Activated T-helper 17 cell treated with anti-CD3 and anti-CD28 coated beads, Interleukin-2, amount 50 U/mL, for 72 hours (primary cell): ENCODE results near the gene SDK1. TPM values are rescaled to one million over a fixed set of nuclear protein-coding genes. Genes with fewer than 3 reads are reported as not detected.
"Not testable (repeated sequence)": the region's sequence is repeated elsewhere in the genome, so short reads cannot be mapped to it uniquely, and the experiment has no call there.

Experiments used
- ATAC-seq: fragments of 150-1000 bp; cut with Tn5 transposase; replicated peaks from 2 replicates; pipeline ENCODE4 v1.10.0; 2021; ENCODE audit warnings: mild to moderate bottlenecking, moderate library complexity
- H3K27ac Mint-ChIP-seq: one replicate; pipeline ENCODE4 v1.8.0; 2022; ENCODE audit warnings: mixed read lengths
- H3K27me3 Mint-ChIP-seq: one replicate; pipeline ENCODE4 v1.8.0; 2022; ENCODE audit warnings: mixed read lengths
- H3K36me3 Mint-ChIP-seq: one replicate; pipeline ENCODE4 v1.8.0; 2022; ENCODE audit warnings: low read depth, mild to moderate bottlenecking, mixed read lengths
- H3K4me1 Mint-ChIP-seq: one replicate; pipeline ENCODE4 v1.8.0; 2022; ENCODE audit warnings: mixed read lengths
- H3K4me3 Mint-ChIP-seq: one replicate; pipeline ENCODE4 v1.8.0; 2022; ENCODE audit warnings: mild to moderate bottlenecking, mixed read lengths
- H3K9me3 Mint-ChIP-seq: one replicate; pipeline ENCODE4 v1.8.0; 2022; ENCODE audit warnings: mixed read lengths
- total RNA-seq, 2 donors: library from RNA; stranded (reverse); gene quantifications; one replicate each; pipeline ENCODE4 v1.2.3, GENCODE V29; 2022

The SDK1 gene
- total RNA-seq, 2 donors from 2014 or later: 0.06 to 1.1 TPM

DNA sequence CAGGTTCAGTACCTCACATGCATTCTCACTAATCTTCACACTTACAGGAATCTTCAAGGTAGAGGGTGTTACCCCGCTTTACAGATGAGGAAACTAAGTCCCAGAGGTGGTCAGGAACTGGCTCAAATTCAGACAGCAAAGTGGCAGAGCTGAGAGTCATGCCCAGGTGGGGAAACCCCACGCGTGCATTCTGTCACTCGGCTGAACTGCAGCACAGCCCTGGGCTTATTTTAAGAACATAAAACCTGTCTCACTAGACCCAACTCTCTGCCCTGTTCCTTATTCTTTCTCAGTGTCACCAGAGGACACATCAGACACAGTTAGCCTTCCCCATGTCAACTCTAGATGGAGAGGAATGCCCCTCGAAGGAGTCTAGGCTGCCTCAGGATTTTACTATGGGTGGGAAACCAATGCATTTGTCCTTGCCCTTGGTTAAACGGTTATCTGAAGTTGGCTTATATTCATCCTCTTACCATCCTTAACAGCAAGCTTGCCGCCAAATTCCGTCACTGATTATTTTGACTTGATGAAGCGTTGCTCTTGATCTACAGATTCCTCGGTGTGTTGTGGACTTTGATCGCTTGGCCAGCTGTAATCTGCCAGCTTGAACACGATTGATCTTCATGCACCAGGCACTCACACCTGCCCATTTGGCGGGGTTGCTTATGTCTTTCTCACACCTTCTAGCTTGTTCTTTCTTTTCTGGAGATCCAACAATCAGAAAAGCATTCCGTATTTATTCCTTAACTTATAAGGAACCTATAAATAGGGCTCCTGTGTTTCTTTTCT is 627.9 kb downstream of the SDK1 start:
- Mint-ChIP-seq H3K9me3 (no peaks in the 10 kb centered on the region), H3K4me3 (no peak overlapping the region), H3K27me3 (peaks cover 19% of the 10 kb centered on the region), H3K36me3 (no peaks in the 10 kb centered on the region), H3K27ac (no peak overlapping the region), H3K4me1 (no peaks in the 10 kb centered on the region)
- no peak for ATAC-seq

DNA sequence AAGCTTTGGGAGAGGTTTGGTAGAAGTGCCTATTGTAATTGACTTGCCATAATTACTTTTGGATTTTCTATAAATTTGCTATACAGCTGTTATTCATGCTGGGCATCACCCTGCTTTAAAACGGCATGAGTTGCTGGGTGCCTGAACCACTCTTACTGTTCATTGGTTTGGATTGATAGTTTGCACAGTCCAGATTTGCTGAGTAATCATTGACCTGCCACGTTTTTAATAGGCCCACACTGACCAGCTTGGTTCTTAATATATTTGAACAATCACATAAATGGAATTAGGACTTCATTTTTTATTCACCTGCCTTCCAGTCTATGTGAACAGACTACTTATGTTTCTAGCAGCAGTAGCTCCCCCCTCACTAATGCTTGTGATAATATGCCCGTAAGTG is 630.8 kb downstream of the SDK1 start:
- no peaks in the 10 kb centered on the region for H3K36me3 Mint-ChIP-seq
- no peak overlapping the region for H3K4me3 Mint-ChIP-seq
- peaks cover 25% of the 10 kb centered on the region for H3K27me3 Mint-ChIP-seq
- ATAC-seq: no peak
- H3K4me1 Mint-ChIP-seq: no peaks in the 10 kb centered on the region
- no peaks in the 10 kb centered on the region for H3K9me3 Mint-ChIP-seq
- no peak overlapping the region for H3K27ac Mint-ChIP-seq

DNA sequence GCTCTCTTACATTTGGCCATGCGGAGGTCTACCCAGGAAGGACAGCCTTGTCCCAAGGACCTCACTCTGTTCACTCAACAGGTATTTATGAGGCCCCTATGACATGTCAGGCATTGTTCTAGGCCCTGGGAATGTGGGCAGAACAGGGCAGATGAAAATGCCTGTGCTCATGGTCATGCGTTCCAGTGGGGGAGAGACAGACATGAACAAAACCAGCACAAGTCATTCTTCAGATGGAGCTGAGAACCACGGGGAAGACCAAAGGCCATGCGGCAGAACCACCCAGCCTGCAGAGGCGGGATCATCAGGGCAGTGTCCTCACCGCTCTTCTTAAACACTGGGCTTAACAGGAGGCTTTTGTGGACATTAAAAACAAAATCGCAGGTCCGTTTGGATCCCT is 636.1 kb downstream of the SDK1 start:
- no peaks in the 10 kb centered on the region for H3K36me3 Mint-ChIP-seq
- H3K27ac Mint-ChIP-seq: no peak overlapping the region
- H3K27me3 Mint-ChIP-seq: peaks cover 25% of the 10 kb centered on the region
- H3K4me1 Mint-ChIP-seq: no peaks in the 10 kb centered on the region
- H3K4me3 Mint-ChIP-seq: no peak overlapping the region
- no peak for ATAC-seq
- H3K9me3 Mint-ChIP-seq: no peaks in the 10 kb centered on the region

DNA sequence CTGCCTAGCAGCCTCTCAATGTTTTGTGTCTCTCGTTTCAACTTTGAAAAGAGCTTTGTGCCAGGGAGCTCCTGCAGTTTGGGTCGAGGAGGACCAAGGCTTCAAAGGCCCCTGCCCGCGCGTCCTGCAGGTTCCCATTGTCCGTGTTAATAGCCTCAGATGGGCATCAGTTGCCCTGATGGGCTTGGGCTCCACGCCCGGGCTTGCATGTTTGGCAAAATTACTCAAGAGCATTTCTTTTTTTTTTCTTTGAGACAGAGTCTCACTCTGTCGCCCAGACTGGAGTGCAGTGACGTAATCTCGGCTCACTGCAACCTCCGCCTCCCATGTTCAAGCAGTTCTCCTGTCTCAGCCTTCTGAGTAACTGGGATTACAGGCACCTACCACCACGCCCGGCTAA is 636.6 kb downstream of the SDK1 start:
- H3K9me3 Mint-ChIP-seq: no peaks in the 10 kb centered on the region
- H3K27ac Mint-ChIP-seq: no peak overlapping the region
- no peaks in the 10 kb centered on the region for H3K4me1 Mint-ChIP-seq
- no peaks in the 10 kb centered on the region for H3K36me3 Mint-ChIP-seq
- peaks cover 22% of the 10 kb centered on the region for H3K27me3 Mint-ChIP-seq
- H3K4me3 Mint-ChIP-seq: no peak overlapping the region
- ATAC-seq: no peak

DNA sequence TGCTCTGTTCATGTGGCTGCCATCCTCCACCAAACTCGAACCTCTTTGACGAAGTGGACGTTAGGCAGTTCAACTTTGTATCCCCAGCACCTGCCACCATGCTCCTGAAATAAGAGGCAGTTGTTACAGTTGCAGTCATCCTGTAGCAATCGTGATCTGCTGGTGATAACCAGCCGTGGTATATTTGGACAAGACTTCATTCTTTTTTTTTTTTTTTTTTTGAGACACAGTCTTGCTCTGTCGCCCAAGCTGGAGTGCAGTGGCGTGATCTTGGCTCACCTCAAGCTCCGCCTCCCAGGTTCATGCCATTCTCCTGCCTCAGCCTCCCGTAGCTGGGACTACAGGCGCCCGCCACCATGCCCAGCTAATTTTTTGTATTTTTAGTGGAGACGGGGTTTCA is 640.7 kb downstream of the SDK1 start:
- H3K4me1 Mint-ChIP-seq, H3K9me3 Mint-ChIP-seq, H3K4me3 Mint-ChIP-seq, H3K27ac Mint-ChIP-seq, ATAC-seq, H3K36me3 Mint-ChIP-seq: not testable (repeated sequence)
- H3K27me3 Mint-ChIP-seq: peaks cover 25% of the 10 kb centered on the region

DNA sequence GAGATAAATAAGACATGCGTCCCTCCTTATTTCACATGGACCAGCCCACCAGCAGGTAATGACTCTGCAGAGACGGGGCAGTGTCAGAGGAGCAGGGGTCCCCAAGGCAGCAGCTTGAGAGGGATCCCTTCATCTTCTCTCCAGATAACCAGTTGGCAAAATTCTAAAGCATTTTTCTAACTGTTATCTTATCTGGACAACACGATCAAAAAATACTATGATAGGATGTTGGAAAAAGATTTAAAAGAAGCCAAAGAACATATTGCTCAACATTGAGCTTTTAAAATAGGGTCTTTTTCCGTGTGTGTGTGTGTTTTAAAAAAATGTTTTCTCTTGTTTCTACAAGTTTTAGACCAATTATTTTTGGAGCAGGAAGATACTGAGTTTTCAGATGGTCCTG is 641.2 kb downstream of the SDK1 start:
- Mint-ChIP-seq H3K4me3 (no peak overlapping the region), H3K4me1 (no peaks in the 10 kb centered on the region), H3K27me3 (peaks cover 25% of the 10 kb centered on the region), H3K36me3 (no peaks in the 10 kb centered on the region), H3K27ac (no peak overlapping the region), H3K9me3 (peaks cover 6% of the 10 kb centered on the region)
- ATAC-seq: no peak

DNA sequence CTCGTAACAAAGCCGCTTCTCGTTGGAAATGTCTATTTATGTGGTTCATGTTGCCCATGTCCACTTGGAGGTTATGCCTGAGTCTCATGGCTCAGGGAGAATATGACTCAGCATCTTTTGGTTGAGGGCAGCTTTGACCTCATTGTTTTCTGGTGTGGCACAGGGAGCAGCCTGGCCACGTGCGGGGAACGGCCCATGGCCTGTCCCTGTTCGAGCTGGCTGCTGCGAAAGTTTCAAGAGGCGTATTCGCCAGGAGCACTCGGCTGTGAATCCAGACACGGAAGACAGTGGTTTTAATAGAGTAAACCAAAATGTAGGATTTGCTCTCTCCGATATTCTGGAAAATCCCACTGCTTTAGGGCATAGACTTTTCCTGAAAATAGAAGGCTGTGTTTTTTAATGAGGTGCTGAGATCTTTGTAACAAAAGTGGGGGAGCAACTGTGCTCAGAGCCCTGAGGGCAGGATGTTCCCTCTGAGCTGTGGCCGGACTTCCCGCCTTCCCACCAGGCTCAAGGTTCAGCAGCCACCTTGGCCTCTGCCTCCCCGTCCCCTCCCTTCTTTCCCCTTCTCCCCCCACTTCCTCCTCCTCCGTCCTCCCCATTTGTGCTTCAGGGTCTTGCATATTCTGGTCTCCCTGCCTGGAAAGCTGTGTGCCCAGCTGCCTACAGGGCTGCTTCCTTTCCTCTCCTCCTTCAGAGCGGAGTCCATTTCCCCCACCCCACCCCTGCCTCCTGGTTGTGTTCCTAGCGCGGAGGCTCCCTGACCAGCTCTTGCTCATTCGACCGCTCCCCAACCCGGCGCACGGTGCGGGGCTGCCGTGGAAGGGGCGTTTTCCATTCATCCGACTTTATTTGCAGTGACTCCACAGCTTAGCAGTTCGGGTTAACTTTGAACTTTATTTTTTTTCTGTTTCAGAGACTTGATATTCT is 642.0 kb downstream of the SDK1 start:
- no peak for ATAC-seq

DNA sequence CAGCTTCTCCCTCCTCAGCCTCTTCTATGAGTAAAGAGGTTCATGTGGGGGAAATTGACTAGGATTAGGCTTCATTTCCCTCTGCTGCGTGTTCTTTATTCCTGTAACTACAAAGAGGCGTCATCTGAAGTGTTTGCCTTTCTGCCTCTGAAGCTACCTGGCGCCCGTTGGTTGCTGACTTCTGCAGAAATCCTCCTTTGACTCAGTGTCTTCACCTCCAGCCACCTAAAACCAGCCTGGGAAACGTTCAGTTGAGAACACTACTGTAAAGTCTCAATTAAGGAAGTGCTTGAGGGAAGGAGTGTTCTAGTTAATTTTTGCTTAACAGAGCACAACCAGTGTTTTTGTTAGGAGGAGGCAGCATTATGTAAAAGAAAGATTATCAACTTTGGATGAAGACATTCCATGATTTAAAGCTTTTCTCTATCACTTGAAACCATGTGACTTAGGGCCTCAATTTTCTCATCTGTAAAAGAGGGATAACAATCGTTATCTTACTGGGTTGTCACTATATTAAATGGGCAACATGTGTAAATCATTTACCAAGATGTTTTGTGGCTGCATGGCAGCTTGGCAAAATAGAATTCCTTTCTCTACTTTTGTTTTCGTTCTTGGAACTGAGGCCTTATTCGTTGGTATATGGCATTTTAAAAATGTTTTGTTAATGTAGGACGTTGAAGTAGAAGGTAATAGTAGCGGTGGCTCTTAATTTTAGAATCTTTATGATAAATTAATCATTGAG is 642.9 kb downstream of the SDK1 start:
- Mint-ChIP-seq H3K27ac (no peak overlapping the region), H3K4me3 (no peak overlapping the region), H3K36me3 (no peaks in the 10 kb centered on the region), H3K4me1 (no peaks in the 10 kb centered on the region), H3K27me3 (peaks cover 27% of the 10 kb centered on the region), H3K9me3 (peaks cover 6% of the 10 kb centered on the region)
- ATAC-seq: no peak

More for the DNA sequence above, 642.0 kb downstream of the SDK1 start:
- no peaks in the 10 kb centered on the region for H3K4me1 Mint-ChIP-seq
- H3K9me3 Mint-ChIP-seq: peaks cover 6% of the 10 kb centered on the region
- no peaks in the 10 kb centered on the region for H3K36me3 Mint-ChIP-seq
- no peak overlapping the region for H3K27ac Mint-ChIP-seq
- H3K27me3 Mint-ChIP-seq: peaks cover 27% of the 10 kb centered on the region
- no peak overlapping the region for H3K4me3 Mint-ChIP-seq

DNA sequence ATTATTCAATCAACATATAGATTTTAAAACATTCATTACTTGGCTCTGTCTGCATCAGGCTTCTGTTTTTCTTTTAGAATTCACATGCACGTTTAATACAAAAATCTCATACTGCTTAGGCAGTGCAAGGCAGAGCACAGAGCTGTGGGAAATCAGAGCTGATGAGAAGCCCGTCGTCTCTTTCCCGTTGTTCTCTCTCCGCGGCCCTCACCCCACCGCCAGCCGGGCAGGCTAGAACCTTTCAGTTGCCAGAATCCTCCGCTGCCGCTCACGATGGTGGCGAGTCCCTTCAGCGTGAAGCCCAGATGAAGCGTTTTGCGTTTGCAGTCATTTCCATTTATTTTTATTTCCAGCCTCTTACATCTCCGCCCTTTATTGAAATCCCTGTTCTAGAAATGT is 648.2 kb downstream of the SDK1 start:
- no peaks in the 10 kb centered on the region for H3K36me3 Mint-ChIP-seq
- no peak for ATAC-seq

DNA sequence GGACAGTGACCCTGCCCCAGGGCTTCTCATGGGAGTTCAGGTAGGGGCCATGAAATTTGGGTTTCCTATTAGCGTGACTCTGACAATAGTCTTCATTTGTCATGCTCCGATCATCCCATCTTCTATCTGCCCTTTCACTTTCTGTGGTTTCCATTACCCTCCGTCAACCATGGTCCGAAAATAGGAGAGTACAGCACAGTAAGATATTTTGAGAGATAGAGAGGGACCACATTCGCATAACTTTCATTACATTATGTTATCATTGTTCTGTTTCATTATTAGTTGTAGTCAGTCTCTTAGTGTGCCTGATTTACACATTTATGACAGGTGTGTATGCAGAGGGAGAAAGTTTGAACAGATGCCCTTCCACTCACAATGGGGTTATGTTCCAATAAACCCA is 649.2 kb downstream of the SDK1 start:
- Mint-ChIP-seq H3K27me3 (peaks cover 9% of the 10 kb centered on the region), H3K4me1 (no peaks in the 10 kb centered on the region), H3K4me3 (no peak overlapping the region), H3K27ac (no peak overlapping the region), H3K36me3 (no peaks in the 10 kb centered on the region), H3K9me3 (peaks cover 2% of the 10 kb centered on the region)
- no peak for ATAC-seq

More for the DNA sequence above, 648.2 kb downstream of the SDK1 start:
- H3K4me1 Mint-ChIP-seq: no peaks in the 10 kb centered on the region
- H3K4me3 Mint-ChIP-seq: no peak overlapping the region
- H3K27me3 Mint-ChIP-seq: peaks cover 14% of the 10 kb centered on the region
- no peak overlapping the region for H3K27ac Mint-ChIP-seq
- peaks cover 6% of the 10 kb centered on the region for H3K9me3 Mint-ChIP-seq

DNA sequence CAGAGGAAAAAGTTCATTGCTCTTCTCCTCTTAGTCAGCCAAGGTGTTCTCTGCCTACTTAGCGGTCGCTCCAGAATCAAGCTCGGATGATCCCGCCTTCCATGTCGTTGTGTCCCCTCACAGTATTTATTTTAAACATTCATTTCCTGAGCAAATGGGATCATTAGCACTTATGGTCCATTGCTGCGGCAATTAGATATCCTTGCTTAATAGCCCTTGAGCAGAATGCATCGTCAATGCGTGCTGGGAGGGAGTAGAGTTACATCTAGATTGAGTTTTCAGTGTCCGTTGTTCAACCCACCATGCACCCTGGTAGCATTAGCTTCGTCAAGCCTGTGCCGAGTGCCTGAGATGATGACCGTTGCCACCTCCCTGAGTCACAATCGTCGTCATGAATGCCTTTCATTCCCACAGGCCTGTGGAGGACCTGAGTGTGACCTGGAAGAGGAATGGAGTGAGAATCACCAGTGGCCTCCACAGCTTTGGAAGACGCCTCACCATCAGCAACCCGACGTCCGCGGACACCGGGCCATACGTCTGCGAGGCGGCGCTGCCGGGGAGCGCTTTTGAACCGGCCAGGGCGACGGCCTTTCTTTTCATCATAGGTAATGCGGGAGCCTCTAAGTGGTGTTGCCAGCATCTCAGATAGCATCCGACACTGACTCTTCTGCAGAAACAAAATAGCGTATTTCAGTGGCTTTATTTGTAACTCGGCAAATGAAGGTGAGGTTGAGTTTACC is 650.4 kb downstream of the SDK1 start:
- H3K36me3 Mint-ChIP-seq: no peaks in the 10 kb centered on the region
- no peaks in the 10 kb centered on the region for H3K4me1 Mint-ChIP-seq
- H3K4me3 Mint-ChIP-seq: no peak overlapping the region
- no peak overlapping the region for H3K27ac Mint-ChIP-seq
- no peak for ATAC-seq
- no peaks in the 10 kb centered on the region for H3K9me3 Mint-ChIP-seq
- peaks cover 14% of the 10 kb centered on the region for H3K27me3 Mint-ChIP-seq

DNA sequence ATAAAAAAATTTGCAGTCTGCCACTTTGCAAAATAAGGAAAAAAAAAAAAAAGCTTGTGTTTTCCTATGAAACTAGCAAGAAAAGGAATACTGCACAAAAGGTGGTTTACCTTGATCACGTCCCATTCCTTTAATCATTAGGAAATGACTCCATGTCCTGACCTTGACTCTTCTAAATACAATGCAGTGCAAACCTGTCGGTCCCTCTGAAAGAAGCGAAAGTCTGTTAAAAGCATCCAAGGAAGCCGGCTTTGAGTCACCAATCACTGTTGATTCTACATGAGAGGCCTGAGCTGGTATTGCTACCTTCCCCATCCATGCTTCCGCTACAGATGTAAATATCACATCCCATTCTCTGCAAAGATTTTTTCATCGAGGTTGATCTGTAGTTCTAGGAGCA is 652.1 kb downstream of the SDK1 start:
- Mint-ChIP-seq H3K27ac (no peak overlapping the region), H3K36me3 (no peaks in the 10 kb centered on the region), H3K27me3 (peaks cover 15% of the 10 kb centered on the region), H3K4me3 (no peak overlapping the region), H3K4me1 (no peaks in the 10 kb centered on the region), H3K9me3 (no peaks in the 10 kb centered on the region)
- no peak for ATAC-seq

DNA sequence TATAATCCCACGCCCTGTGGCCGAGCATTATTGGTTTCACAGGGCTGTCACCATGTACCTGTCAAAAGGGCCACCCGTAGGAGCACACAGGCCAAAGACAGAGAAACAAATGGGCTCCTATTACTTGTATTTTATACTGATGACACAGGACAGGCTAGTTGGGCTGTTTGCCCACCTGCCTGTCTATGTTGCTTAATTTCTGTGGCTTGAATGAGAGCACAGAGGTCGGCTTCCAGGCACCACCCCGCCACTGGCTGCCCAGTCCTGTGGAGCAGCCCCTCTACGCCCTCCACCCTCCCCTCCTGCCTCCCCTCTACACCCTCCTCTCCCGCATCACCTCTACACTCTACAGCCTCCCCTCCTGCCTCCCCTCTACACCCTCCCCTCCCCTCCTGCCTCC is 652.9 kb downstream of the SDK1 start:
- no peak for ATAC-seq
- Mint-ChIP-seq H3K9me3 (no peaks in the 10 kb centered on the region), H3K27ac (no peak overlapping the region), H3K36me3 (no peaks in the 10 kb centered on the region), H3K4me3 (no peak overlapping the region), H3K4me1 (no peaks in the 10 kb centered on the region), H3K27me3 (peaks cover 15% of the 10 kb centered on the region)

DNA sequence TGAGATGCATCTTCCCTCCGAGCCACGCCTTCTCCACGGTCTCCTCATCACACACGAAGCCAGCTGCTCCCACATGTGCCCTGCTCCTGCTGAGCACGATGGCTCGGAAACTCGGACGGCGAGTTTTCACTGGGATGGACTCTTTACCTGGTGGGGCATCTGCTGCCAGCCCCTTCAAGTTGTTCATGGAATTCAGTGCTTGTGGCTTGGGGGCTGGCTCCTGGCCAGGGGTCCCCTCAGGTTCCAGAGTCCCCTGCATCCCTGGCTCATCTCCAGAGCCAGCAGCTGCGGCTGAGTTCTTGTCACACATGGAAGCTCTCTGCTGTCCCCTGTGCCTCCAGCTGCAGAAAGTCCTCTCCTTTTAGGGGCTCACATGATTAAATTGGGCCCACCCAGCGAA is 654.0 kb downstream of the SDK1 start:
- Mint-ChIP-seq H3K27ac (no peak overlapping the region), H3K36me3 (no peaks in the 10 kb centered on the region), H3K4me3 (no peak overlapping the region), H3K27me3 (peaks cover 15% of the 10 kb centered on the region), H3K9me3 (no peaks in the 10 kb centered on the region), H3K4me1 (no peaks in the 10 kb centered on the region)
- ATAC-seq: no peak
